CD8-positive, alpha-beta memory T cell (primary cell): ENCODE data around the gene MOB1B. TPM values are rescaled to one million over a fixed set of nuclear protein-coding genes. Genes with fewer than 3 reads are reported as not detected.

Experiments used
- CTCF ChIA-PET: fragments of 350-600 bp; sonication (Branson Sonifier 250); formaldehyde crosslinking; loops from one replicate; lab custom pipeline; 2021; ENCODE audit warnings: antibody characterized with exemption; lab: Charles Lee
- POLR2A ChIA-PET: fragments of 350-600 bp; sonication (Branson Sonifier 250); formaldehyde crosslinking; loops from one replicate; lab custom pipeline; 2021; ENCODE audit warnings: antibody characterized with exemption; lab: Charles Lee
- DNase-seq, 5 donors: peaks; one replicate each; pipeline versions ENCODE4 v3.0.0 to v3.0.0-alpha.2; 2020 to 2022; ENCODE audit warnings: mixed read lengths in 1 of 5
- H3K27ac ChIP-seq: one replicate; pipeline ENCODE4 v1.7.0; 2013; ENCODE audit warnings: low read depth, mild to moderate bottlenecking, low read length, moderate library complexity
- H3K27me3 ChIP-seq: 2 replicates; pipeline ENCODE4 v1.7.0; 2013; ENCODE audit warnings: low read length, mild to moderate bottlenecking; ENCODE audit not compliant: insufficient read depth, poor library complexity, severe bottlenecking
- H3K36me3 ChIP-seq: 2 replicates; pipeline ENCODE4 v1.7.0; 2013; ENCODE audit warnings: mild to moderate bottlenecking, low read length, moderate library complexity; ENCODE audit not compliant: insufficient read depth
- H3K4me1 ChIP-seq: 2 replicates; pipeline ENCODE4 v1.7.0; 2013; ENCODE audit warnings: mild to moderate bottlenecking, low read length, moderate library complexity; ENCODE audit not compliant: insufficient read depth
- H3K4me3 ChIP-seq: 2 replicates; pipeline ENCODE4 v1.7.0; 2013; ENCODE audit warnings: mild to moderate bottlenecking, low read length
- H3K9me3 ChIP-seq: 2 replicates; pipeline ENCODE4 v1.7.0; 2013; ENCODE audit warnings: mild to moderate bottlenecking, low read length
- H3K27ac Mint-ChIP-seq, 8 donors: one replicate each; pipeline ENCODE4 v1.8.0; 2020 to 2021; ENCODE audit warnings: mixed read lengths in 8 of 8, mild to moderate bottlenecking in 6 of 8, inconsistent platforms in 3 of 8, moderate library complexity in 3 of 8
- H3K27me3 Mint-ChIP-seq, 2 donors: one replicate each; pipeline ENCODE4 v1.8.0; 2020 to 2021; ENCODE audit warnings: mixed read lengths in 2 of 2, mild to moderate bottlenecking in 1 of 2, moderate library complexity in 1 of 2
- H3K36me3 Mint-ChIP-seq, 3 donors: one replicate each; pipeline ENCODE4 v1.8.0; 2020 to 2021; ENCODE audit warnings: mixed read lengths in 3 of 3, inconsistent platforms in 1 of 3, mild to moderate bottlenecking in 1 of 3
- H3K4me1 Mint-ChIP-seq, 3 donors: one replicate each; pipeline ENCODE4 v1.8.0; 2020 to 2021; ENCODE audit warnings: mixed read lengths in 3 of 3, inconsistent platforms in 1 of 3, mild to moderate bottlenecking in 1 of 3
- H3K4me3 Mint-ChIP-seq, 7 donors: one replicate each; pipeline ENCODE4 v1.8.0; 2020 to 2021; ENCODE audit warnings: mixed read lengths in 7 of 7, mild to moderate bottlenecking in 6 of 7, moderate library complexity in 4 of 7, inconsistent platforms in 2 of 7
- H3K9me3 Mint-ChIP-seq, 5 donors: one replicate each; pipeline ENCODE4 v1.8.0; 2020 to 2022; ENCODE audit warnings: mixed read lengths in 5 of 5, mild to moderate bottlenecking in 3 of 5, moderate library complexity in 2 of 5, inconsistent platforms in 1 of 5
- polyA plus RNA-seq: library from polyadenylated mRNA; unstranded; fragments of 300-500 nt; fragmentation: Illumina TruSeq; gene quantifications from one replicate; pipeline ENCODE4 v1.2.3, GENCODE V29; 2021
- total RNA-seq, 2 experiments: library from RNA; stranded (reverse); gene quantifications; one replicate each; pipeline ENCODE4 v1.2.3, GENCODE V29; 2021

MOB1B gene
- total and polyA plus RNA-seq, 3 experiments from 2014 or later: 1.6 to 19.8 (median 18.4) TPM

DNA sequence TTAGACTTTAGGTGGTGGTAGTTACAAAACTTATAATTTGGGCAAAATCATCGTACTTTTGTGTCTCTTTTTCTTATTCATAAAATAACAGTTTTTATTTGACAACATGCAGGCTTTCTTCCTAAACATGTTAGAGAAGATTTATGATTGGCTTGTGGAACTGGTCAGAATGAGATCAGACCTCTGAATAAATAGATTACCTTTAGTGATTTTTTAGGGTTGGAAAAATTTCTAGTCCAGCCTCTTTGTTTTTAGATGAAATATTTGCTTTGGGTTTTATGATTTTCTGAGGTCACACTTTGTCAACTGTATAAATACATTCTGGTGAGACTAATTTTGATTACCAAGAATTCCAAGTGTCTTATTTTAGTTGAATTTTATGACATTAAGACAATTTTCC lies 29.2 kb downstream of the MOB1B start:
- Mint-ChIP-seq H3K4me1 (peaks cover 18 to 35% (median 27%) of the 10 kb centered on the region in 3 donors), H3K9me3 (no peaks in the 10 kb centered on the region), H3K4me3 (no peak overlapping the region), H3K27ac (peak overlapping the region in 2 of 8 donors; percentile 1 to 51), H3K27me3 (no peaks in the 10 kb centered on the region), H3K36me3 (peaks cover under 1 to 5% (median under 1%) of the 10 kb centered on the region in 3 donors)
- CTCF ChIA-PET: no interaction called here
- POLR2A ChIA-PET: interaction anchor here (0.7 kb wide), 1 partner anchor 287 kb away, joined by 4 read pairs; no protein-coding TSS in a partner anchor
- Histone ChIP-seq H3K27ac (no peak overlapping the region), H3K4me3 (no peak overlapping the region), H3K9me3 (no peaks in the 10 kb centered on the region), H3K27me3 (no peaks in the 10 kb centered on the region), H3K36me3 (no peaks in the 10 kb centered on the region), H3K4me1 (peaks cover 9% of the 10 kb centered on the region)
- DNase-seq: no peak

DNA sequence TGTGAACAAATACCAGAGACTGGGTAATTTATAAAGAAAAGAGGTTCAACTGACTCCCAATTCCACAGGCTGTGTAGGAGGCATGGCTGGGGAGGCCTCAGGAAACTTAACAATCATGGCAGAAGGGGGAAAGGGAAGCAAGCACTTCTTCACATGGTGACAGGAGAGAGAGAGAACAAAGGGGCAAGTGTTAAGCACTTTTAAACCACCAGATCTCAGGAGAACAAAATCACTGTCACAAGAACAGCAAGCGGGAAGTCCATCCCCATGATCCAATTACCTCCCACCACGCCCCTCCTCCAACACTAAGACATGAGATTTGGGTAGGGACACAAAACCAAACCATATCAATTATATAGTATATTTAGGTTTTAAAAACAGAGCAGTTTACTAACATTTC lies 30.8 kb downstream of the MOB1B start:
- POLR2A ChIA-PET: no interaction called here
- no peak for DNase-seq
- peaks cover 11 to 29% (median 21%) of the 10 kb centered on the region in 3 donors for H3K4me1 Mint-ChIP-seq
- H3K4me3 Mint-ChIP-seq: no peak overlapping the region
- H3K4me1 ChIP-seq: no peaks in the 10 kb centered on the region
- no peak overlapping the region for H3K27ac Mint-ChIP-seq
- no peak overlapping the region for H3K4me3 ChIP-seq
- H3K27me3 ChIP-seq: no peaks in the 10 kb centered on the region
- CTCF ChIA-PET: no interaction called here
- H3K9me3 Mint-ChIP-seq: no peaks in the 10 kb centered on the region
- H3K36me3 ChIP-seq: no peaks in the 10 kb centered on the region
- H3K36me3 Mint-ChIP-seq: peaks cover 2 to 8% (median 3%) of the 10 kb centered on the region in 3 donors
- H3K27ac ChIP-seq: no peak overlapping the region
- no peaks in the 10 kb centered on the region for H3K9me3 ChIP-seq
- H3K27me3 Mint-ChIP-seq: no peaks in the 10 kb centered on the region

DNA sequence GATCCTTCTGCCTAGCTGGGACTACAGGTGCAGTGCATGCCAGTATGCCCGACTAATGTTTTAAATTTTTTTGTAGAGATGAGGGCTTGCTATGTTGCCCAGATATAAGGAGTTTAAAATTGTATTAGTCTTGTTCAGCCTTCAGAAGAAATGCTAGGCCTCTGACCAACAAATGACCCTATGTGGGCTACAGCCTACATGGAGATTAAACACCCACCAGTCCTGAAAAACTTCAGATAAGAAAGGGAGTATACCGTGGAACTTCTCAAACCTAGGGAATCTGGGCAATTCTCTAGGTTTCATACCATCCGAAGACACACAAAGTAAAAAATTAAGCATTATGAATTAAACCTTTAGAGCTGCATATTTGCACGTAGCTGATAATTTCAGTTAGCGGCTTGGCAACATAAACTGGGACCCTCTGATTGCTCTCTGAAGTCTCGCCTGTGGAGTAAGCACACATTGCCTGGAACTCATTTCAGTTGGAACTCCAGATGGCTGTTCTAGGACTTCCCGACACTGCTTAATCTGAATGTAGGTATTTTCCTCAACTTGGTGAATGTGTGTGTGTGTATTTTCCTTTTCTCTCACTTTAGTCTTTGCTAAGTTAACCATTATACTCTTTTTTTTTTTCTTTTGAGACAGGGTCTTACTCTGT lies 33.0 kb downstream of the MOB1B start:
- POLR2A ChIA-PET: no interaction called here
- Mint-ChIP-seq H3K27ac (peak overlapping the region in 1 of 8 donors; percentile 88), H3K36me3 (peaks cover 3 to 8% (median 5%) of the 10 kb centered on the region in 3 donors), H3K4me3 (no peak overlapping the region), H3K4me1 (peaks cover 13 to 35% (median 20%) of the 10 kb centered on the region in 3 donors), H3K27me3 (no peaks in the 10 kb centered on the region), H3K9me3 (no peaks in the 10 kb centered on the region)
- H3K9me3 ChIP-seq: no peaks in the 10 kb centered on the region
- DNase-seq: no peak
- H3K4me1 ChIP-seq: no peaks in the 10 kb centered on the region
- H3K27me3 ChIP-seq: no peaks in the 10 kb centered on the region
- no peak overlapping the region for H3K4me3 ChIP-seq
- no peaks in the 10 kb centered on the region for H3K36me3 ChIP-seq
- no peak overlapping the region for H3K27ac ChIP-seq
- CTCF ChIA-PET: no interaction called here

DNA sequence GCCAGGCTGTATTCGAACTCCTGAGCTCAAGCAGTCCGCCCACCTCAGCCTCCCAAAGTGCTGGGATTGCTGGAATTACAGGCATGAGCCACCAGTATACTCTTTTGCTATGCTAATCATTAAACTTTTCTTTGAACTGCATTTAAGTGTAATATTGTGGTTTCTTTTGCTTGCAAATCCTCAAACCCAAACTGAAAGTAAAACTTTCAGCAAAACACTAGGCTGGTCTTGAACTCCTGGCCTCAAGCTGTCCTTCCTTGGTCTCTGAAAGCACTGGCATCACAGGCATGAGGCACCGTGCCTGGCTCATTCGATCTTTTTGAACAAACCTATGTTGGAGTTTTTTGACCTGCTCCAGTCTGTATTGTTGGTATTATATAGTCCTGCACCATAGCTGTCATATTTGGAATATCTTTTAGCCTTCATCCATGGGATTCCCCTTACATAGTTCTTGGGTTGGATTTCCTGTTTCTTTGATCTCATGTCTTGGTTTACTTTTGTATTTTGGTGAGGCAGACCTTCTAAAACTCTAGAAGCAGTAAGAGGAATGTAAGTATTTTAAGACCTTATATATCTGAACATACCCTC lies 34.1 kb downstream of the MOB1B start:
- H3K36me3 ChIP-seq: no peaks in the 10 kb centered on the region
- no peaks in the 10 kb centered on the region for H3K9me3 ChIP-seq
- H3K27me3 Mint-ChIP-seq: no peaks in the 10 kb centered on the region
- H3K4me3 Mint-ChIP-seq: peak overlapping the region in 1 of 7 donors; percentile 1
- DNase-seq: no peak
- peaks cover 5 to 12% (median 5%) of the 10 kb centered on the region in 3 donors for H3K36me3 Mint-ChIP-seq
- ChIA-PET POLR2A (no interaction called here), CTCF (no interaction called here)
- H3K27me3 ChIP-seq: no peaks in the 10 kb centered on the region
- H3K27ac ChIP-seq: no peak overlapping the region
- H3K9me3 Mint-ChIP-seq: no peaks in the 10 kb centered on the region
- H3K4me1 ChIP-seq: no peaks in the 10 kb centered on the region
- no peak overlapping the region for H3K4me3 ChIP-seq
- peak overlapping the region in 3 of 8 donors; percentile 8 to 55 (median 23) for H3K27ac Mint-ChIP-seq
- peaks cover 11 to 28% (median 14%) of the 10 kb centered on the region in 3 donors for H3K4me1 Mint-ChIP-seq

DNA sequence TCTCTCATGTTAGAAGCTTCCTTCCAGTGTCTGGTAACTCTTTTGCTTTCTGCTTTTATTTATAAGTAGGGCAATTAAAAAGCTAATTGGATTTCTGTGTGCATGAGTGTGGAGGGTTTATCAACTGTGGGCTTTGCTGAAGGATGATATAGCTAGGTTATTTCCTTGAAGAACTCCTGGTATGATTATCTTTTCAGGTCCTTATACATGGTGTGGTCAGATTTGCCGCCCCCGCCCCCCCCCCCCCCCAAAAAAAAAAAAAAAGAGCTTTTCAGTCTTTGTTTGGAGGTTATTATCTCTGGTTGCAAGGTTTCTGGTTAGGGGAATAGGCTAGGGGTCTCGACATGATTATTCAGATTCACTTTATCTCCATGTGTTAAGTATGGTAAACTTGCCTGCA lies 35.9 kb downstream of the MOB1B start:
- Mint-ChIP-seq H3K27me3 (no peaks in the 10 kb centered on the region), H3K27ac (no peak overlapping the region), H3K4me1 (peaks cover 11 to 24% (median 18%) of the 10 kb centered on the region in 3 donors), H3K9me3 (no peaks in the 10 kb centered on the region), H3K36me3 (peaks cover 5 to 8% (median 5%) of the 10 kb centered on the region in 3 donors), H3K4me3 (no peak overlapping the region)
- Histone ChIP-seq H3K36me3 (no peaks in the 10 kb centered on the region), H3K4me3 (no peak overlapping the region), H3K4me1 (no peaks in the 10 kb centered on the region), H3K9me3 (no peaks in the 10 kb centered on the region), H3K27me3 (no peaks in the 10 kb centered on the region), H3K27ac (no peak overlapping the region)
- no peak for DNase-seq
- POLR2A ChIA-PET: no interaction called here
- CTCF ChIA-PET: no interaction called here

DNA sequence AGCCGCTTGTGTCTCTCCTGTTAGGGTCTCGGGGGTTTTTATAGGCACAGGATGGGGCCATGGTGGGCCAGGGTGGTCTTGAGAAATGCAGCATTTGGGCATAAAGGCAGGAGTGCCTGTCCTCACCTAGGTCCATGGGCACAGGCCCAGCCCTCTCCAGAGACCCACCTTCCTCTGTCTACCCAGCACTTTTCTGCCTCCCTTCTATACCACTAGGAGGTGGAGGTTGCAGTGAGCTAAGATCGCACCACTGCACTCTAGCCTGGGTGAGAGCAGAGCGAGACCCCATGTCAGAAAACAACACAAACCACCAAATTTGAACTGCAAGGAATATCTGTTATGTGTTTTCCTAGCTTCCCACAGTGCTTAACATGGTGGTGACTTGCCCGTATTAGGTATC lies 38.0 kb downstream of the MOB1B start:
- no peak for DNase-seq
- Histone ChIP-seq H3K36me3 (no peaks in the 10 kb centered on the region), H3K27me3 (no peaks in the 10 kb centered on the region), H3K9me3 (no peaks in the 10 kb centered on the region), H3K27ac (no peak overlapping the region), H3K4me3 (no peak overlapping the region), H3K4me1 (no peaks in the 10 kb centered on the region)
- no peaks in the 10 kb centered on the region for H3K27me3 Mint-ChIP-seq
- peaks cover 7 to 9% (median 8%) of the 10 kb centered on the region in 3 donors for H3K36me3 Mint-ChIP-seq
- CTCF ChIA-PET: no interaction called here
- H3K9me3 Mint-ChIP-seq: peaks cover 0 to 3% (median 0%) of the 10 kb centered on the region in 5 donors
- POLR2A ChIA-PET: interaction anchor here (0.7 kb wide), 1 partner anchor 102 kb away, joined by 7 read pairs; no protein-coding TSS in a partner anchor
- peaks cover 11 to 24% (median 18%) of the 10 kb centered on the region in 3 donors for H3K4me1 Mint-ChIP-seq
- H3K4me3 Mint-ChIP-seq: no peak overlapping the region
- peak overlapping the region in 1 of 8 donors; percentile 52 for H3K27ac Mint-ChIP-seq

DNA sequence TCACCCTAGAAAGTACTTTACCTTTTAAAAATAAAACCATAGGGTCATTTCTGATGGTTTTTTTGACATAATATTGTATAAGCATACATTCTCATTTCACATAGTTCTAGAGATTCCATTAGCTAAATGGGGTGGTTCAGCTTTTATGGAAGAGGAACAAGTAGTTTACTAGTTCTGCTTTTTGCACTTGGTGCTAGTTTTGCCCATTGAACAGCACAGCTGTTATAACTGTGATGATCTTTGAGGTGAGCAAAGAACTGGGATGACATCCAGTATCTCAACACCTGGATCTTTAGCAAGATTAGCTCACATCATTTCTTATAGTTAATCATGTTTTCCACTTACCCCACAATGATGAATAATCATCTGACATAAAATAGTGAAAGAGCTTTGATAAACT lies 40.9 kb downstream of the MOB1B start:
- ChIA-PET CTCF (interaction anchor here (0.9 kb wide), 1 partner anchor 18 kb away, joined by 3 read pairs; no protein-coding TSS in a partner anchor), POLR2A (no interaction called here)
- Histone ChIP-seq H3K27ac (no peak overlapping the region), H3K4me1 (no peaks in the 10 kb centered on the region), H3K36me3 (no peaks in the 10 kb centered on the region), H3K27me3 (no peaks in the 10 kb centered on the region), H3K4me3 (no peak overlapping the region), H3K9me3 (no peaks in the 10 kb centered on the region)
- H3K36me3 Mint-ChIP-seq: peaks cover 3 to 8% (median 5%) of the 10 kb centered on the region in 3 donors
- peaks cover 0 to 3% (median 0%) of the 10 kb centered on the region in 5 donors for H3K9me3 Mint-ChIP-seq
- no peak overlapping the region for H3K27ac Mint-ChIP-seq
- H3K4me1 Mint-ChIP-seq: peaks cover 7 to 12% (median 9%) of the 10 kb centered on the region in 3 donors
- H3K27me3 Mint-ChIP-seq: no peaks in the 10 kb centered on the region
- no peak for DNase-seq
- no peak overlapping the region for H3K4me3 Mint-ChIP-seq

DNA sequence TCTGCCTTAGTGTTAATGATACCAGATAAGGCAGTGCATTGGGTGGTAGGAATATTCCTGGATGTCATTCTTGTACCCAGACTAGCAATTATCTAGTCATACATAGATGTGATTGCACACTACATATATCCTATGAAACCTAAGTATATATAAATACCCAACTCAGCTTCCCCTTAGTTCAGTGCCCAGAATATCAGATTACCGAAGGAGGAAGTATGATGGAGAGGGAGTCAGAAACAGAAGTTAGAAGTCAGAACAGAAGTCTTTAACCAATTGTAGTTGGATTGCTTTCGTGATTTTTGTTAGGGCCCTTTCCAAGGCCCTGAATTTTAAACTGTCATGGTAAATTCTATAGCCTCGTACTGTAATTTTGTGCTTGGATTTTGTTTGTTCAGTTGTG lies 42.9 kb downstream of the MOB1B start:
- POLR2A ChIA-PET: no interaction called here
- no peaks in the 10 kb centered on the region for H3K27me3 Mint-ChIP-seq
- H3K4me3 Mint-ChIP-seq: no peak overlapping the region

More for the DNA sequence above, 42.9 kb downstream of the MOB1B start:
- no peak for DNase-seq
- Mint-ChIP-seq H3K36me3 (peaks cover 3 to 7% (median 3%) of the 10 kb centered on the region in 3 donors), H3K9me3 (peaks cover 0 to 3% (median 0%) of the 10 kb centered on the region in 5 donors), H3K4me1 (peaks cover 12 to 16% (median 12%) of the 10 kb centered on the region in 3 donors), H3K27ac (no peak overlapping the region)
- H3K36me3 ChIP-seq: no peaks in the 10 kb centered on the region
- H3K4me3 ChIP-seq: no peak overlapping the region
- H3K27ac ChIP-seq: no peak overlapping the region
- no peaks in the 10 kb centered on the region for H3K9me3 ChIP-seq
- H3K4me1 ChIP-seq: no peaks in the 10 kb centered on the region
- H3K27me3 ChIP-seq: no peaks in the 10 kb centered on the region
- CTCF ChIA-PET: interaction anchor here (0.7 kb wide), 1 partner anchor 12 kb away, joined by 4 read pairs; no protein-coding TSS in a partner anchor
